ENCODE measurements around the gene RHBDF1. TPM values are rescaled to one million over a fixed set of nuclear protein-coding genes. Genes with fewer than 3 reads are reported as not detected.

The RHBDF1 gene
- total RNA-seq, 1 experiment from 2014 or later: 26.3 TPM

DNA sequence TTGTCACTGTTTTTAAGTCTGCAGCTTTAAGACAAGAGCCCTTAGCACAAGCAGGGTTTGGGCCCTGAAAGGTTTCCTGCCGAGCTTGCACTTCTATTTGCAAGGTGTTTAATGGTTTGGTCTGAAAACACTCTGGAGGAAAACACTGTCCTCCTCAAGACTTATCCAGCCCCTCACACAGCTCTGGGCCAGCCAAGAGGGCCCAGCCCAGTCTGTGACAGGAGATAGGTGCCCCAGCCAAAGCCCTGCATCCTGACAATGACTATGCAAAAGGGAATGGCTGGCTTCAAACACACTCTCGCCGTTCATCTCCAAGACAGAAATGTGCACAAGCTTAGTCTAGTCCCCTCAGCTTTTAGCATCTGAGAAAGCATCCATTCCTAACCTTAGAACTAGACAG is 32.5 kb upstream of the RHBDF1 start:
- H4K20me1 ChIP-seq (ENCODE audit: low read length): no peaks in the 10 kb centered on the region
- CTCF ChIA-PET: no interaction called here
- POLR2A ChIA-PET (ENCODE audit: unreplicated experiment): no interaction called here
- H3K79me2 ChIP-seq (ENCODE audit: low read length): no peaks in the 10 kb centered on the region
- H3K4me2 ChIP-seq (ENCODE audit: low read length): no peak overlapping the region
- H3K4me1 ChIP-seq (ENCODE audit: insufficient read depth, low read length): peaks cover 6% of the 10 kb centered on the region; the same call in 1 of the 2 replicates
- ATAC-seq (no peak), DNase-seq (no peak)
- no peak overlapping the region for H3K4me3 ChIP-seq (ENCODE audit: low read length)
- no peak overlapping the region for H3K27ac ChIP-seq (ENCODE audit: low read length)
- no peak overlapping the region for H2AFZ ChIP-seq (ENCODE audit: low read length)
- H3K9me2 ChIP-seq (replicated peaks; ENCODE audit: low read length): no peaks in the 10 kb centered on the region
- H3K9ac ChIP-seq (ENCODE audit: low read length): no peak overlapping the region
- no peaks in the 10 kb centered on the region for H3K9me3 ChIP-seq (ENCODE audit: low read length)
- intact Hi-C loops (cut with micrococcal nuclease): no loop called here
- TF ChIP-seq, protein P1, sequence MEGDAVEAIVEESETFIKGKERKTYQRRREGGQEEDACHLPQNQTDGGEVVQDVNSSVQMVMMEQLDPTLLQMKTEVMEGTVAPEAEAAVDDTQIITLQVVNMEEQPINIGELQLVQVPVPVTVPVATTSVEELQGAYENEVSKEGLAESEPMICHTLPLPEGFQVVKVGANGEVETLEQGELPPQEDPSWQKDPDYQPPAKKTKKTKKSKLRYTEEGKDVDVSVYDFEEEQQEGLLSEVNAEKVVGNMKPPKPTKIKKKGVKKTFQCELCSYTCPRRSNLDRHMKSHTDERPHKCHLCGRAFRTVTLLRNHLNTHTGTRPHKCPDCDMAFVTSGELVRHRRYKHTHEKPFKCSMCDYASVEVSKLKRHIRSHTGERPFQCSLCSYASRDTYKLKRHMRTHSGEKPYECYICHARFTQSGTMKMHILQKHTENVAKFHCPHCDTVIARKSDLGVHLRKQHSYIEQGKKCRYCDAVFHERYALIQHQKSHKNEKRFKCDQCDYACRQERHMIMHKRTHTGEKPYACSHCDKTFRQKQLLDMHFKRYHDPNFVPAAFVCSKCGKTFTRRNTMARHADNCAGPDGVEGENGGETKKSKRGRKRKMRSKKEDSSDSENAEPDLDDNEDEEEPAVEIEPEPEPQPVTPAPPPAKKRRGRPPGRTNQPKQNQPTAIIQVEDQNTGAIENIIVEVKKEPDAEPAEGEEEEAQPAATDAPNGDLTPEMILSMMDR (conservative IDR thresholded peaks at IDR 0.05; ENCODE audit: low read depth, low read length): no peak
- no peak for TF ChIP-seq EZH2phosphoT487 (IDR thresholded peaks at IDR 0.05; ENCODE audit: borderline replicate concordance, low read length)
- TF ChIP-seq EZH2 (IDR thresholded peaks at IDR 0.05; ENCODE audit: low read length, unreplicated experiment): no peak
- no peaks in the 10 kb centered on the region for H3K27me3 ChIP-seq (ENCODE audit: low read length)
- peaks cover 3% of the 10 kb centered on the region; the same call in 1 of the 2 replicates for H3K36me3 ChIP-seq (ENCODE audit: low read depth, low read length)
- no TSS peak for BruUV-seq (replicated peaks)
- H3F3A ChIP-seq (ENCODE audit: low read length, unreplicated experiment): no peaks in the 10 kb centered on the region

DNA sequence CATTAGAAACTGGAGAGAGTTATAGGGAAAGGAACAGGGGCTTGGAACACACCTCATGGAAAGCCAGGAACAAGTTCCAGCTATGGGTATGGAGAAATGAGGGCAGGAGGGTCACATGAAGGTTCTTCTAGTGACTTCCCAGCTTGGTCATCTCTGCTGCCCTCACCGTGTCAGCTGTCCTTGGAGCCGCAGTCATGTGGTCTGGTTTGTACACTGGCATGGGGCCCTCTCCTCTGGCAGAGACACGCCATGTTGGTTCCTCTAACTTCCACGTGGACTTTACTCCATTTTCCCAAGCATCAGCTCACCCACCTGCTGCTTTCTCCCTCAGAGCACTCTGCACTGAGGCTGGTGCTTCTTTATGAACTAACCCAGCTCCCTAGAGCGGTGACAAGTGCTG is 31.9 kb upstream of the RHBDF1 start:
- intact Hi-C loops (cut with micrococcal nuclease): no loop called here
- H3F3A ChIP-seq (ENCODE audit: low read length, unreplicated experiment): no peaks in the 10 kb centered on the region
- H3K27ac ChIP-seq (ENCODE audit: low read length): no peak overlapping the region
- ATAC-seq (no peak), DNase-seq (no peak)
- H3K9me3 ChIP-seq (ENCODE audit: low read length): no peaks in the 10 kb centered on the region
- no peaks in the 10 kb centered on the region for H3K9me2 ChIP-seq (replicated peaks; ENCODE audit: low read length)
- CTCF ChIA-PET: no interaction called here
- BruUV-seq (replicated peaks): no TSS peak
- TF ChIP-seq EZH2 (IDR thresholded peaks at IDR 0.05; ENCODE audit: low read length, unreplicated experiment): no peak
- TF ChIP-seq, protein P1 (conservative IDR thresholded peaks at IDR 0.05; ENCODE audit: low read depth, low read length): no peak
- no peaks in the 10 kb centered on the region for H3K27me3 ChIP-seq (ENCODE audit: low read length)
- peaks cover 3% of the 10 kb centered on the region; the same call in 1 of the 2 replicates for H3K36me3 ChIP-seq (ENCODE audit: low read depth, low read length)
- H3K4me1 ChIP-seq (ENCODE audit: insufficient read depth, low read length): peaks cover 2% of the 10 kb centered on the region; the same call in 1 of the 2 replicates
- H3K79me2 ChIP-seq (ENCODE audit: low read length): no peaks in the 10 kb centered on the region
- H4K20me1 ChIP-seq (ENCODE audit: low read length): no peaks in the 10 kb centered on the region
- H3K4me3 ChIP-seq (ENCODE audit: low read length): no peak overlapping the region
- POLR2A ChIA-PET (ENCODE audit: unreplicated experiment): no interaction called here
- H3K4me2 ChIP-seq (ENCODE audit: low read length): no peak overlapping the region
- no peak overlapping the region for H3K9ac ChIP-seq (ENCODE audit: low read length)
- no peak overlapping the region for H2AFZ ChIP-seq (ENCODE audit: low read length)

DNA sequence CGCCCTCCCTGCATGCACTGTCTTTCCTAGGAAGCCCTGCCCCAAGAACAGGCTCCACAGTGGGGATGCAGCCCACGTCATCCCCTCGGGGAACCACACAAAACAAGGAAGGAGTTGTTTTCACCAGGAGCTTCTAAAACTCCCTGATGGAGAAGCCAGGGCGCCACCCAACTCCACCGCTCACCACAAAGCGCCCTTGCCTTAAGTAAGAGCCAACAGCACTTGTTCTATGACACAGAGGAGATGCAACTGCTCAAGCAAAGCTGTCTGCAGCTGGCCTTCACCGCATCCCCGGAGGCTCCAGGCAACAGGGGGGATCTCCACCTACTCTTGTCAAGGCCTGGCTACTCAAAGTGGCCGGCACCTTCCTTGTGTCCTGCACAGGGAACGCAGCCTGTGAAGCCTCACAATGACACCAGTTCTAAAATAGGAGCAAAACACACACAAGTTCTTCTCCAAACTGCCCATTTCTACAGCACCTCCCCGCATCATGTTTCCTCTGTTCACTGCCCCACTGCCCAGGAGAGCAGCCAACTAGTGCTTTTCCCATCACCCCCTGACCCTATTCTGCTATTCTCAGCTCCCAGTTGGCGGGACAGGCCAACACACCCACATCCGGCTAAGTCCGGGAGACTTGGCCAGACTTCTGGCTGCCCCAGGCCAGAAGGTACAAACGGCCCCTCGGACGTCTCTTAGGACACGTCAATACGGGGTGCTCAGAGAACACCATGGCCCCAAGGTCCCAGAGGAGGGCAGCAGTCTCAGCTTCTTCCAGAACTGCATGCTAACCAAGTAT is 29.8 kb upstream of the RHBDF1 start:
- intact Hi-C loops (cut with micrococcal nuclease): no loop called here
- no peak overlapping the region for H3K27ac ChIP-seq (ENCODE audit: low read length)
- H3K27me3 ChIP-seq (ENCODE audit: low read length): no peaks in the 10 kb centered on the region
- no peaks in the 10 kb centered on the region for H3K9me2 ChIP-seq (replicated peaks; ENCODE audit: low read length)
- DNase-seq: no peak
- no peaks in the 10 kb centered on the region for H3F3A ChIP-seq (ENCODE audit: low read length, unreplicated experiment)
- no peak for ATAC-seq
- H4K20me1 ChIP-seq (ENCODE audit: low read length): no peaks in the 10 kb centered on the region
- peaks cover 3% of the 10 kb centered on the region; the same call in 1 of the 2 replicates for H3K36me3 ChIP-seq (ENCODE audit: low read depth, low read length)
- no peak overlapping the region for H3K4me2 ChIP-seq (ENCODE audit: low read length)
- CTCF ChIA-PET: no interaction called here
- H3K4me1 ChIP-seq (ENCODE audit: insufficient read depth, low read length): no peaks in the 10 kb centered on the region
- POLR2A ChIA-PET (ENCODE audit: unreplicated experiment): no interaction called here
- no peaks in the 10 kb centered on the region for H3K9me3 ChIP-seq (ENCODE audit: low read length)
- H3K4me3 ChIP-seq (ENCODE audit: low read length): no peak overlapping the region
- H2AFZ ChIP-seq (ENCODE audit: low read length): no peak overlapping the region
- no peaks in the 10 kb centered on the region for H3K79me2 ChIP-seq (ENCODE audit: low read length)
- BruUV-seq (replicated peaks): no TSS peak
- TF ChIP-seq EZH2phosphoT487 (IDR thresholded peaks at IDR 0.05; ENCODE audit: borderline replicate concordance, low read length) (no peak), EZH2 (IDR thresholded peaks at IDR 0.05; ENCODE audit: low read length, unreplicated experiment) (no peak)
- TF ChIP-seq, protein P1 (conservative IDR thresholded peaks at IDR 0.05; ENCODE audit: low read depth, low read length): no peak
- no peak overlapping the region for H3K9ac ChIP-seq (ENCODE audit: low read length)
